ENCODE data around the gene DACT2. TPM values are rescaled to one million over a fixed set of nuclear protein-coding genes. Genes with fewer than 3 reads are reported as not detected.

DACT2 gene
- total and polyA plus RNA-seq, 5 donors: 1.4 to 2.4 (median 1.9) TPM

DNA sequence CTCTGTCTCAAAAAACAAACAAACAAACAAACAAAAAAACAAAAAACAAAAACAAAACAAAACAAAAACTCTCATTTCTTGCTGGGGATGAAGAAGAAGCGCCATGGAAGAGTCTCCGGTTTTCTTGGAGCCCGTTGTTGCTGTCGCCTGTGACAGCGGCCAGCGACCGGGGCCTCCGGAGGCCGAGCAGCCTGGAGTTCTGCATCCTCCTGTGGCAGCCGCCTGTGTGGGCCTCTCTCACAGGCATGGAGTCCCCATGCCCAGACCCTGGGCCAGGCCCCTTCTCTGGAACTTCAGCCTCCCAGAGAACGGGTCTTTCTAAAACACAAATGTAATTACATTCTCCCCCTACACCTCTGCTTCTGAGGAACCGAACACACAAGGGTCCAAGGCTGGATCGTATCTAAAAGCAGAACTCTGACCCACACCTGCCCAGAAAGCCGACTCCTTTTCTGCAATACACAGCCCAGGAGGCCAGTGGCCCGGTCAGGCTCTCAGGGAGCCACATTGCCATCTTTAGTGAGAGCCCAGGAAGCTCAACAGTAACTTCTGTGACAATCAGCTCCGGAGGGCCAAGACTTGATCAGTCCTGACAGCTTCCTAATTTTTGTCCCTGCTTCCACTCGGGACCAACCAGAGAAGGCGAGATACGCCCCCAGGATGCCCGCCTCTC lies 18.5 kb downstream of the DACT2 start:
- no peak overlapping the region for H3K27ac ChIP-seq (ENCODE audit: low read length)
- ATAC-seq (no peak), DNase-seq (no peak)
- H3K27me3 ChIP-seq (ENCODE audit: control insufficient read depth, insufficient read depth): no peaks in the 10 kb centered on the region
- H3K9me3 ChIP-seq (ENCODE audit: control insufficient read depth, low read length): no peaks in the 10 kb centered on the region
- H3K4me1 ChIP-seq (ENCODE audit: control insufficient read depth, insufficient read depth, low read length): no peaks in the 10 kb centered on the region
- intact Hi-C loops (cut with DNase I): no loop called here
- WGBS: 85% methylated on average over 20 of the region's 20 CpGs
- H3K4me3 ChIP-seq (ENCODE audit: low read length): no peak overlapping the region

DNA sequence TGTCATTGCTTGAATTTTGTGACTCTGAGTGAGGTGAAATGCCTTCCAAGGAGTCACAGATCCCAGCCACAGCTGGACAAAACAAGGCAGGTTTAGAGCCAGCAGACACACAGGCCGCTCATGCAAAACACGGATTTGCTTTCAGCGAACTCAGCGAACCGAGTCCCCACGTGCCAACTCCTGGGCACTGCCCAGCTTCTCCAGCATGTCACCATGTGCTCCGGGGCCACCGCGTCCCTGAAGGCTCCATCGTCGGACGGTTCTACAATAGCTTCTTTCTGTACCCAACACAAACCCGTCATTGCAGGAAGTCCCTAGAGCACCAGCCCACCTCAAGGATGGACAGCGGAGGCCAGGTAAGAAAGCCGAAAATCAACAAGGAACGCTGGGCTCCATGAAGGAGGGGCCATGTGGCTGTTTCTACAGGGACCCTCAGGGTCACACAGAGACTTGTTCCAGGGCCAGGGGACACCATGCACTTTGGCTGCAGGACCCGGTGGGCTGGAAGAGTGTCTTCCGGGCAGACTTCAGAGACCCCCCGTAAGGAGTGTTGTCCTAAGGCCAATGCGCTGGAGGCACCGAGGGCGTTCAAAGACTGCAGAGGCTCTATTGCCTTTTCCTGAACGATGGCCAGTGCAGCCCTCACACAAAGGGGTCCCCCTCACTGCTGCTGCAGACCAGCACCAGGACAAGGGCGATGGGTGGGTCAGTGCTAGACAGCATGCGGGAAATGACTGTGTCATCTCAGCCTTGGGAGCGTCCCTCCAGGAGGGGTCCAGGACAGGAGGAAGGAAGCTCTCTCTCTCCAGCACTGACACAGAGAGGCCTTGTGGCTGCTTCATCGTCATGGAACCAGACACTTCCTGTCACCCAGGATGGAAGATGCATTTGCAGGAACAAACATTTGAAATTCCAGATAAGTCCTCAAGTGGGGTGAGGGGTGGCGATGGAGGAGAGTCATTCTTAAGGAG lies 19.8 kb downstream of the DACT2 start:
- no peaks in the 10 kb centered on the region for H3K9me3 ChIP-seq (ENCODE audit: control insufficient read depth, low read length)
- no peak for DNase-seq
- no peak for ATAC-seq
- 86% methylated on average over 28 of the region's 28 CpGs for WGBS
- H3K27ac ChIP-seq (ENCODE audit: low read length): no peak overlapping the region
- no peak overlapping the region for H3K4me3 ChIP-seq (ENCODE audit: low read length)
- no peaks in the 10 kb centered on the region for H3K27me3 ChIP-seq (ENCODE audit: control insufficient read depth, insufficient read depth)
- H3K4me1 ChIP-seq (ENCODE audit: control insufficient read depth, insufficient read depth, low read length): no peaks in the 10 kb centered on the region
- intact Hi-C loops (cut with DNase I): no loop called here

DNA sequence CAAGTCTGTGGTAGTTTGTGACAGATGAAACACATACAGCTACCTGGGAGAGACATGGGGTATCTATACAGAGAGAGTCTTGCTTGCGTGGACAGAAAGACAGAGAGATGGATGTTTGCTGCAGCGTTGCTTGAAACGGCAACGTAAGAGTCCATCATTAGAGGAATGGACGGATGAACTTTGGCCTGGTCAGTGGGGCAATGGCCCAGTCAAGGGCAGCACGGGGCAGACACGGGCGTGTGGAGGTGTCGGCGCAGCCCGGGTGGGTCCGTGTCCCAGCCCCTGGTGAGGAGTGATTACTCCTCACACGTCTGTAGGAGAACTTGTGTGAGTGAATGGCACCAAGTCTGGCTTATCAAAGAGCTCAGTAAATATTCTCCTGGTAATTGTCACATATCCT lies 21.9 kb downstream of the DACT2 start:
- no peak for ATAC-seq
- no peak overlapping the region for H3K27ac ChIP-seq (ENCODE audit: low read length)
- H3K4me1 ChIP-seq (ENCODE audit: control insufficient read depth, insufficient read depth, low read length): no peaks in the 10 kb centered on the region
- no peak for DNase-seq
- H3K9me3 ChIP-seq (ENCODE audit: control insufficient read depth, low read length): no peaks in the 10 kb centered on the region
- H3K4me3 ChIP-seq (ENCODE audit: low read length): no peak overlapping the region
- intact Hi-C loops (cut with DNase I): no loop called here
- WGBS: 88% methylated on average over 13 of the region's 13 CpGs
- no peaks in the 10 kb centered on the region for H3K27me3 ChIP-seq (ENCODE audit: control insufficient read depth, insufficient read depth)

DNA sequence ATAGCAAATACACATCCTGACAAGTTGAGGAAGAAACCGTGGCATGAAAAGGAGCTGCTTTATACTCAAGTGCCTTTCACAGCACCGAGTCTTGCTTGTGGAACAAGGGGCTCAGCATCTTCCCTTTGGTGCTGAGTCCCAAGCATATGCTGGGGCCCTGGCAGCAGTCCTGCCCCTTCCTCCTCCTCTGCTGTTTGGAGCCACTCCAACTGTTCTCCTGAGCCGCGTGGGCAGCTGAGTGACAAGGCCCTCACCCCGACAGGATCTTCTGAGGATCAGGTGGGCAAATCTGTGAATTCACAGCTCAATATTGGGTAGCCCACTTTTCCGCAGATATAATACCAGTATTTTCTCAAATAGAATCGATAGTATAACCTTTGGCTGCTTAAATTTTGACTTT lies 24.7 kb downstream of the DACT2 start:
- 69% methylated on average over 7 of the region's 7 CpGs for WGBS
- ATAC-seq: no peak

GRCh38 chr6:168293636-168294530 lies 25.7 kb downstream of the DACT2 start:
- intact Hi-C loops (cut with DNase I): no loop called here
- no peaks in the 10 kb centered on the region for H3K9me3 ChIP-seq (ENCODE audit: control insufficient read depth, low read length)
- H3K27me3 ChIP-seq (ENCODE audit: control insufficient read depth, insufficient read depth): no peaks in the 10 kb centered on the region
- no peak for ATAC-seq
- no peak overlapping the region for H3K4me3 ChIP-seq (ENCODE audit: low read length)
- H3K4me1 ChIP-seq (ENCODE audit: control insufficient read depth, insufficient read depth, low read length): no peaks in the 10 kb centered on the region
- DNase-seq: no peak
- H3K27ac ChIP-seq (ENCODE audit: low read length): no peak overlapping the region
- 69% methylated on average over 26 of the region's 26 CpGs for WGBS

More for the DNA sequence above, 24.7 kb downstream of the DACT2 start:
- no peak for DNase-seq
- intact Hi-C loops (cut with DNase I): no loop called here
- Histone ChIP-seq H3K27me3 (ENCODE audit: control insufficient read depth, insufficient read depth) (no peaks in the 10 kb centered on the region), H3K9me3 (ENCODE audit: control insufficient read depth, low read length) (no peaks in the 10 kb centered on the region), H3K27ac (ENCODE audit: low read length) (no peak overlapping the region), H3K4me3 (ENCODE audit: low read length) (no peak overlapping the region), H3K4me1 (ENCODE audit: control insufficient read depth, insufficient read depth, low read length) (no peaks in the 10 kb centered on the region)

DNA sequence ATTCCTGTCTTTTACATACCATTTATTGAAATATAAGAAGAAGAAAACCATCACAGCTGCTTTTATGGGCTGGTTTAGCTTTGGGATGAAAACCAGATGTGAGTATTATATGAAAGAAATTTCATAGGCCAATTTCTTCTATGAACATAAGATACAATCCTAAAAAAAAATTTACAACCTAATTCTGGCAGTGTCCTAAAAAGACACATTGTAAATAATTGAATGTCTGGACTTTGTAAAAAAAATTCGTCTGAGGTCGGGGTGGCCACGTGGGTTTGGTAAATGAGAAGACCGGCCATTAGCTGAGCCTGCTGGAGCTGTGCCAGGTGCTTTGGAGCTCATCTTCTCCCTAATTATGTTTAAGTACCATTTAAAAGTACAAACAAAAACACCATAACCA lies 26.8 kb downstream of the DACT2 start:
- no peak for ATAC-seq
- Histone ChIP-seq H3K4me3 (ENCODE audit: low read length) (no peak overlapping the region), H3K9me3 (ENCODE audit: control insufficient read depth, low read length) (no peaks in the 10 kb centered on the region), H3K4me1 (ENCODE audit: control insufficient read depth, insufficient read depth, low read length) (no peaks in the 10 kb centered on the region), H3K27ac (ENCODE audit: low read length) (no peak overlapping the region), H3K27me3 (ENCODE audit: control insufficient read depth, insufficient read depth) (no peaks in the 10 kb centered on the region)
- intact Hi-C loops (cut with DNase I): no loop called here
- 59% methylated on average over 4 of the region's 4 CpGs for WGBS
- DNase-seq: no peak

GRCh38 chr6:168291450-168291849 lies 28.1 kb downstream of the DACT2 start:
- intact Hi-C loops (cut with DNase I): no loop called here
- Histone ChIP-seq H3K4me3 (ENCODE audit: low read length) (no peak overlapping the region), H3K27ac (ENCODE audit: low read length) (no peak overlapping the region), H3K4me1 (ENCODE audit: control insufficient read depth, insufficient read depth, low read length) (no peaks in the 10 kb centered on the region), H3K9me3 (ENCODE audit: control insufficient read depth, low read length) (no peaks in the 10 kb centered on the region), H3K27me3 (ENCODE audit: control insufficient read depth, insufficient read depth) (no peaks in the 10 kb centered on the region)
- ATAC-seq (no peak), DNase-seq (no peak)
- WGBS: 81% methylated on average over 2 of the region's 2 CpGs

DNA sequence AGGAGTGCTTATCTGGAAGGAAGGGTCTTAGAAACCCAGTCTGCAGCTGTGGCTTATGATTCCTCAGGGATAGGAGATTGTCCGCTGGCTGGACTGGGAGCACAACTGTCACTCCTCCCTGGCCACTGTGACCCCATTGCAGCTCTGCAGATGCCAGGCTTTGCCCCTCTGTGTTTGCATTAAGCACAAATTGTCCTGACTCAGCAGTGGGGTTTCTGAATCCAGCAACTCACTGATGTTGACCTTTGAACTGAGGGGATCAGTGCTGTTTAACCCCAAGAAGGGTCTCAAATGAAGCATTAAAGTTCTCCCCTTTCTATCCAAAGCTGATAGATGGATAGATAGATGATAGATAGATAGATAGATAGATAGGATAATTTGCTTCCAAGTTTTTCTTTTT lies 29.5 kb downstream of the DACT2 start:
- H3K27ac ChIP-seq (ENCODE audit: low read length): no peak overlapping the region
- H3K4me3 ChIP-seq (ENCODE audit: low read length): no peak overlapping the region
- intact Hi-C loops (cut with DNase I): no loop called here
- no peak for ATAC-seq
- H3K9me3 ChIP-seq (ENCODE audit: control insufficient read depth, low read length): no peaks in the 10 kb centered on the region
- no peaks in the 10 kb centered on the region for H3K4me1 ChIP-seq (ENCODE audit: control insufficient read depth, insufficient read depth, low read length)
- H3K27me3 ChIP-seq (ENCODE audit: control insufficient read depth, insufficient read depth): no peaks in the 10 kb centered on the region
- no peak for DNase-seq
- WGBS: 77% methylated on average over 1 of the region's 1 CpG

GRCh38 chr6:168289571-168289962 lies 30.0 kb downstream of the DACT2 start:
- Histone ChIP-seq H3K27ac (ENCODE audit: low read length) (no peak overlapping the region), H3K27me3 (ENCODE audit: control insufficient read depth, insufficient read depth) (no peaks in the 10 kb centered on the region)
- intact Hi-C loops (cut with DNase I): no loop called here

DNA sequence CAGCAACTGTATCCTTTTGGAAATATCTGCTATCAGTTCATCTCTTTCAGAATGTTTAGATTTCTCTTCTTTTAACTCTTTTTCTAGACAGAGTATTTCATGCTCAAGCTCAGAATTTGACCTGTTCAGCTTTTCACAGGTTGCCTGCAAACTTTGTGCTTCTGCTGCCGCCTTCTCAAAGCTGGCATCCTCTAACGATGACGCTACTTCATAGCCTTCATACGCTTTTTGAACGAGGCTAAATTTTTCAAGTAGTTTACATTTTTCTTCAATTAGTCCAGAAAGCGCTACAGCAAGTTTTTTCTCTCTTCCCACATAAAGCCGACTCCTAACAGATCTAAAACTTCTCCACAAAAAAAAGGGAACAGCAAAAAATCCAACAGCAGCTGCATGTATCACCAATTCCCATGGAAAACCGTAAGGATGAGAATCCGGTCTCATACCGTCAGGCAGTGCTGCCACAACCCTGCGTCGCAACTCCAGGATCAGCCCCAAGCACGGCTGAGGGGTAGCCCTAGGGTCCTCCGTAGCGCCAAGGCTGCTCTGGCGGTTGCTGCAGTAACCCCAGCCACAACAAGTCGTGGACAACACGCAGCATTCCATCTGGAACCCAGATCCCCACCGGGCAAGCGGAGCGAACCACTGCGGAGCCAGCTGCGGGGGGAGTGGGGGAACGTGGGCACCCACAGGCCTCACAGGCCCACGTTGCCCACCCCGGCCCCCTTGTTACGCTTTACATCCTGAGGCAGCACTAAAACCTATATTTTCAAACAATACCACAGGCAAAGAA lies 30.6 kb downstream of the DACT2 start:
- no peaks in the 10 kb centered on the region for H3K27me3 ChIP-seq (ENCODE audit: control insufficient read depth, insufficient read depth)
- no peak overlapping the region for H3K4me3 ChIP-seq (ENCODE audit: low read length)
- ATAC-seq: no peak
- no peaks in the 10 kb centered on the region for H3K4me1 ChIP-seq (ENCODE audit: control insufficient read depth, insufficient read depth, low read length)
- no peak overlapping the region for H3K27ac ChIP-seq (ENCODE audit: low read length)
- intact Hi-C loops (cut with DNase I): no loop called here
- no peaks in the 10 kb centered on the region for H3K9me3 ChIP-seq (ENCODE audit: control insufficient read depth, low read length)
- no peak for DNase-seq
- 89% methylated on average over 27 of the region's 27 CpGs for WGBS

More at GRCh38 chr6:168289571-168289962, 30.0 kb downstream of the DACT2 start:
- WGBS: 43% methylated on average over 3 of the region's 3 CpGs
- ATAC-seq: no peak
- DNase-seq: no peak
- H3K4me3 ChIP-seq (ENCODE audit: low read length): no peak overlapping the region
- no peaks in the 10 kb centered on the region for H3K9me3 ChIP-seq (ENCODE audit: control insufficient read depth, low read length)
- no peaks in the 10 kb centered on the region for H3K4me1 ChIP-seq (ENCODE audit: control insufficient read depth, insufficient read depth, low read length)
